Measurements from ENCODE around the gene NAA10.
A peak's percentile ranks its signal among the peaks of the same experiment; 100 is the strongest.

The NAA10 gene

DNA sequence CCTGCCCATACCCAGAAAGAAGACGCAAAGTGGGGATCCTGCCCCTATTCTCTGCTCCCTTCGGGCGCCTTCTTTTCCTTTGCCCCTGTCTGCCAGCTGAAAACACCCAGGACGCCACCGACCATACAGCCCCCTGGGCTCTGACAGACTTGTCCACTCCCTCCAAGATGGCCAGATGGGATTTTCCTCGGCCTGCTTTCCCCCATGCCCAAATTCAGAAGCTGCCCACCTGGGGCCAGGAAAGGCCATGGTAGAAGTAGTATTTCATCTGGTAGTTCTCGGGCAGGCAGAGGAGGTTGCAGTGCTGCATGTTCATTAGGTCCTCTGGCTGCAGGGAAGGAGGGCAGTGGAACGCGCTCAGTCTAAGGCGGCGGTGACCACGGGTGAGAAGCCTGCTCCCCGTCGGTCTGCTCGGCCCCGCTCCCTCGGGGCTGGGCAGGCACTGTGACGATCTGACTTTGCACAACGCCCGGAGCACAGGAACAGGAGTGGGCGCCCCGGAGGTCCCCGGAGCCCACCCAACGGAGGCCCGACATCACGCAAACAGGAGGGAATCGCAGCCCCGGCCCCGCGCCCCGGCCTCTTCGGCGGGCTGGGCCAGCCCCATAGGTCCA, 582 bp downstream of the NAA10 start:
- peak overlapping the region; percentile 78 for H3K4me3 ChIP-seq (ENCODE audit: control insufficient read depth, low read depth, low read length)
- no peak for DNase-seq (ENCODE audit: low read depth)
- TF ChIP-seq, protein P1, sequence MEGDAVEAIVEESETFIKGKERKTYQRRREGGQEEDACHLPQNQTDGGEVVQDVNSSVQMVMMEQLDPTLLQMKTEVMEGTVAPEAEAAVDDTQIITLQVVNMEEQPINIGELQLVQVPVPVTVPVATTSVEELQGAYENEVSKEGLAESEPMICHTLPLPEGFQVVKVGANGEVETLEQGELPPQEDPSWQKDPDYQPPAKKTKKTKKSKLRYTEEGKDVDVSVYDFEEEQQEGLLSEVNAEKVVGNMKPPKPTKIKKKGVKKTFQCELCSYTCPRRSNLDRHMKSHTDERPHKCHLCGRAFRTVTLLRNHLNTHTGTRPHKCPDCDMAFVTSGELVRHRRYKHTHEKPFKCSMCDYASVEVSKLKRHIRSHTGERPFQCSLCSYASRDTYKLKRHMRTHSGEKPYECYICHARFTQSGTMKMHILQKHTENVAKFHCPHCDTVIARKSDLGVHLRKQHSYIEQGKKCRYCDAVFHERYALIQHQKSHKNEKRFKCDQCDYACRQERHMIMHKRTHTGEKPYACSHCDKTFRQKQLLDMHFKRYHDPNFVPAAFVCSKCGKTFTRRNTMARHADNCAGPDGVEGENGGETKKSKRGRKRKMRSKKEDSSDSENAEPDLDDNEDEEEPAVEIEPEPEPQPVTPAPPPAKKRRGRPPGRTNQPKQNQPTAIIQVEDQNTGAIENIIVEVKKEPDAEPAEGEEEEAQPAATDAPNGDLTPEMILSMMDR (conservative IDR thresholded peaks at IDR 0.05; ENCODE audit: control insufficient read depth, insufficient read depth, low read depth, low read length), result no peak

DNA sequence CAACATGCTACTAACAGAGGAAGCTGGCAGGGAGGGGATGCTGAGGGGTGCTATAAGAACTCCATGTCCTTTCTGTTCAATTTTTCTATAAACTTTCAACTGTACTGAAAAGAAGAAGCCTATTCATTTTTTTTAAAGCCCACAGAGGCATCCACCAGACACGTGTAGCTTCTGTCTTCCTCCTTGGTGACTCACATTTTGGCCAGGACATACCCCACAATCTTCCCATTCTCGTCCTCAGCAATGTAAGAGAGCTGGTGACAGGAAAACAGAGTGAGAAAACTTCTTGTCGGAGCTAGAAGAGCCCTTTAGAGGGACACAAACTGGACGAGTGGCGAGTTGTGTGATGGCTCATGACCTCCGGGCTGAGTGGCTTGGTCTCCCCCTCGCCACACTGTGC, 1.1 kb downstream of the NAA10 start:
- peak overlapping the region; percentile 78 for H3K4me3 ChIP-seq (ENCODE audit: control insufficient read depth, low read depth, low read length)
- TF ChIP-seq, protein P1 (conservative IDR thresholded peaks at IDR 0.05; ENCODE audit: control insufficient read depth, insufficient read depth, low read depth, low read length), result no peak
- peak; percentile 67 for DNase-seq (ENCODE audit: low read depth)

DNA sequence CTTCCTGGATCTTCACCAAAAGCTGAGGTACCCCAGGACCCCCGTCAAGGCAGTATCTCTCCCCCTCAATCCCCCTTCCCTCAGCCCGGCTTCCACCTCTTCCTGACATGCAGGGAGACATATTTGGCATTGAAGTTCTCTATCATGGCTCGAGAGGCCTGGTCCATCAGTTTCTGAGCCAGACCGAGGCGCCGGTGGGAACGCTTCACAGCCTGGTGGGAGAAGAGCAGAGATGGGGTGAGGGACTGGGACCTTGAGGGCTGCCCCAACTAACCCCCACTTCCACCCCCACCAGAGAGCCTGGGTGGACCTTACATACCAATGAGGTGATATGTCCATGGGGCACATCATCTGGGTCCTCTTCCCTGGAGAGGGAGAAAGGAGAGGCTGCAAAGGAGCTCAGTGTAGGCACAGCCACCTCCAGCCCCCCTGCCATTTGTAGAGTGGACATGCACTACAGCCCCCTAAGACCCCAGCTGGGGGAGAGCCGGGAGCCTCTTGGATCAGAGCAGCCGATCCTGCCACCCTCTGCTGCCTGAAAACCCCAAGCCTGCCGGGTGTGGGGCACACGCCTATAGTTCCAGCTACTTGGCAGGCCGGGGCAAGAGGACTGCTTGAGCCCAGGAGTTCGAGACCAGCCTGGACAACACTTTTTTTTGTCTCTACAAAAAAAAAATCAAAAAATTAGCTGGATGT, 2.5 kb downstream of the NAA10 start:
- no peak overlapping the region for H3K4me3 ChIP-seq (ENCODE audit: control insufficient read depth, low read depth, low read length)
- TF ChIP-seq, protein P1 (conservative IDR thresholded peaks at IDR 0.05; ENCODE audit: control insufficient read depth, insufficient read depth, low read depth, low read length), result no peak
- no peak for DNase-seq (ENCODE audit: low read depth)

DNA sequence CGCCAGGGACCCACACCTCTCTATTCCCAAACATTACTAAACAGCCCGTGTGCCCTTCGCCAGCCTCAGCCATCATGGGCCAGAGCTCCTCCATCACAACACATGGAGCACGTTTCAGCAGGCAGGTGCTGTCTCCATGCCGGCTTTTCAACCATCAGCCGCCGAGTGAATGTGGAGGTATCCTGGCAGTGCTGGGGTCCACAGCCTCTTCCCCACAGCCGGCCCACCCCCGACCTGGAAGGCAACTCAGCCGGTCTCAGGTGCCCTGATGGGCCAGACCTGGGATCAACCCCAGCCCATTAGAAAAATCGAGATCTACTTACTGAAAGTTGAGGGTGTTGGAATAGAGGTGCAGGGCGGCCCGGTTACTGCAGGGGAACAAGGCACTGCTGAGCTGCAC, 3.1 kb downstream of the NAA10 start:
- DNase-seq (ENCODE audit: low read depth), result no peak
- H3K4me3 ChIP-seq (ENCODE audit: control insufficient read depth, low read depth, low read length), result no peak overlapping the region
- TF ChIP-seq, protein P1 (conservative IDR thresholded peaks at IDR 0.05; ENCODE audit: control insufficient read depth, insufficient read depth, low read depth, low read length), result no peak

DNA sequence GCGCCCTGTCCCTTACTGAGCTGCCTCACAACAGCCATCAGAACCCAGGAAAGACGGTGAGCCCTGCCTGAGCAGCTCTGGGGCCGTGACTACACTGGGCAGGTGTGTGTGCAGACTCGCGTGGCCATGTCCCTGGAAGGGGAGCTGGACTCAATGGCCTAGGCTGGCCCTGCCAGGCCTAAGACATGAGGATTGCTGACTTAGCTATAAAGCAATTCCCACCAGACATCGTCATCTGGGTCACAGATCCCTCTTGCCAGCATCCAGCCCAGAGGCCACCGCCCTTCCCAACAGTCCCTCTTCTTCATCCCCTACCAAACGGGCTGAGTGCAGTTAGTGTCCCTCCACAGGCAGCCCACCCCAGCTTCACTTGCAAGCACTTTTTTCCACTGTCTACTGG, 3.7 kb downstream of the NAA10 start:
- no peak for DNase-seq (ENCODE audit: low read depth)
- TF ChIP-seq, protein P1 (conservative IDR thresholded peaks at IDR 0.05; ENCODE audit: control insufficient read depth, insufficient read depth, low read depth, low read length), result no peak
- no peak overlapping the region for H3K4me3 ChIP-seq (ENCODE audit: control insufficient read depth, low read depth, low read length)

DNA sequence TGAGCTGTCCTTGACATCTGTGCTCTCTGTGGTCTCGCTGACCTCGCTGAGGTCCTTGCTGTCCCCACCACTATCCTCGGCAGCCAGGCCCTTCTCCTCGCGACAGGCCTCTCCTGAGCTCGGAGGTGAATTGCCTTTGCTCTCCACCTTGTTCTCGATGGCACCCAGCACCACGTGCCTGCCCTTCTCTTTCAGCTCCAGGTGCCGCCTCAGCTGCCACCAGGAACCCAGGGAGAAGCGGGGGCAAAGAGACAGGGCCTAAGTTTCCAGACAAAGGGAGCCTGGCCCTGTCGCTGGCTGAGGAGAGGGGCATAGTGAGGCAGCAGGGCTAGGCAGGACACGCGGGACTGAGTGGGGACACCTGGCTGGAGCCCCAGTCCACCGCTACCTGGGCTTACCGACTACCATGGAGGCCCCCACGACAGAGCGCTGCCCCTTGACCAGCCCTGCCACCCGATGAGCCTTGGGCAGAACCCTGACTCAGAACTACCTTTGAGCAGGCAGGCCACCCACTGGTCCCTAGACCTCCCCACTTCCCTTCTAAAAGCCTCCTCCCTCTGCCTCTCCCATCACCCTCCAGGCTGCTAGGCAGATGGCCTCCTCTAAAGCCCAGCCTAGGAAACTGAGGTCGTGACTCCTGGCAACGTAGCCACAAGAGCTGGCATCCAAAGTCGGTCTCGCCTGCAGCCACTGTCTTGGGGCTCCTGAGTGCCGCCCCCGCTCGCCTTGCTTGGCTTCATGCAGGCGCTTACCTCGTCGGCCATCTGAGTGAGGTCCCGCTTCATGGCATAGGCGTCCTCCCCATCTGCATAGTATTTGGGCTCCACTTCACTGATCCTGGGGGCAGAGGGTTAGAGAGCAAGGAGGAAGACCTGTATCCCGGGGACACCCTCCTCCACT, 4.6 kb downstream of the NAA10 start:
- no peak overlapping the region for H3K4me3 ChIP-seq (ENCODE audit: control insufficient read depth, low read depth, low read length)
- no peak for DNase-seq (ENCODE audit: low read depth)
- TF ChIP-seq, protein P1 (conservative IDR thresholded peaks at IDR 0.05; ENCODE audit: control insufficient read depth, insufficient read depth, low read depth, low read length), result no peak
